ENCODE measurements around the gene ZCCHC12. TPM values are rescaled to one million over a fixed set of nuclear protein-coding genes. Genes with fewer than 3 reads are reported as not detected.
"Not testable (repeated sequence)": the region's sequence is repeated elsewhere in the genome, so short reads cannot be mapped to it uniquely, and the experiment has no call there.

ZCCHC12 gene
- total RNA-seq, 1 experiment from 2014 or later, result 1.2 TPM

DNA sequence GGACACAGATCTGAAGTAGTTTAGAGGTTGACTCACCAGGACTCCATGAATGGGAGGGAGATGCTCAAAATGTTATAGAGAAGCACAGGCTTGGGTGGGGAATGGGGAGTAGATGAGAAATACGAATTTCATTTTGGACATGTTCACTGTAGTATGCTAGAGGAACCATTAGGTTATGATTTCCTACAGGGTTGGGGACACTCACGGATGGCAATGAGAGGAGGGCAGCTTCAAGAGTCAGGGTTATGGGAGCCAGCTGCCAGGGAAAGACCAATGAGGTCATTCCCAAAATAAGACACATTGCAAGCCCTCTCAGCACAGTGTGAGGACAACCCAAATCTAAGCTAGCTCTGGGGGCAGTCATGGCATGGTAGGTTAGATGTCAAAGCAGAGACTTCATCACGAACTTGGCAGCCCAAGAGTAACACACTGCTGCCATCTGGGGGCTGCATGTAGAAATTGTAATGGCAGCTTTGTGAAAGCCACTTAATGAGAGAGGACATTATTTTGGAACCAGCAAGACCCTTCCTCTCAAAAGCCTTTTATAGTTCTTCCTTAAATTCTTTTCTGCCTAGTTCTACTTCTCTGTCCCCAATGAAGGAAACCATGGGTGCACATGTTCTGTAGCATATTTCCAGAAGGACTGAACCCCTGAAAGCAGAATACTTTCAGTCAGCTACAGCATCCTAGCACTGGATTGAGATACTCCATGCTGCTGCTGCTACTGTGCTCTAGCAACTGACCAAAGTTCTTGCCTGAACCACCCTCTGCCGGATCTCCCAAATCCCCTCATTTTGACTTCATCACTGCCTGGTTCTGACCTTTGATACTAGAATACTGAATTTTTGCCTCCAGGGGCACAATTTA, 16.2 kb upstream of the ZCCHC12 start:
- no peaks in the 10 kb centered on the region for H3K4me1 ChIP-seq (ENCODE audit: insufficient read depth, low read length, poor library complexity, severe bottlenecking)
- CTCF ChIA-PET, result interaction anchor here (1.1 to 1.3 kb wide), 3 partner anchors 163 to 181 kb away, joined by 3 to 4 read pairs (median 4); no protein-coding TSS in a partner anchor
- no TSS peak for BruUV-seq (replicated peaks)
- no peaks in the 10 kb centered on the region for H3K27me3 ChIP-seq (replicated peaks; ENCODE audit: insufficient read depth, low read depth, low read length, poor library complexity)
- H3K36me3 ChIP-seq (ENCODE audit: insufficient read depth, low read length, poor library complexity, severe bottlenecking), result no peaks in the 10 kb centered on the region
- H3K9me3 ChIP-seq (ENCODE audit: low read depth, low read length, poor library complexity, severe bottlenecking), result no peaks in the 10 kb centered on the region
- TF ChIP-seq, protein P1, sequence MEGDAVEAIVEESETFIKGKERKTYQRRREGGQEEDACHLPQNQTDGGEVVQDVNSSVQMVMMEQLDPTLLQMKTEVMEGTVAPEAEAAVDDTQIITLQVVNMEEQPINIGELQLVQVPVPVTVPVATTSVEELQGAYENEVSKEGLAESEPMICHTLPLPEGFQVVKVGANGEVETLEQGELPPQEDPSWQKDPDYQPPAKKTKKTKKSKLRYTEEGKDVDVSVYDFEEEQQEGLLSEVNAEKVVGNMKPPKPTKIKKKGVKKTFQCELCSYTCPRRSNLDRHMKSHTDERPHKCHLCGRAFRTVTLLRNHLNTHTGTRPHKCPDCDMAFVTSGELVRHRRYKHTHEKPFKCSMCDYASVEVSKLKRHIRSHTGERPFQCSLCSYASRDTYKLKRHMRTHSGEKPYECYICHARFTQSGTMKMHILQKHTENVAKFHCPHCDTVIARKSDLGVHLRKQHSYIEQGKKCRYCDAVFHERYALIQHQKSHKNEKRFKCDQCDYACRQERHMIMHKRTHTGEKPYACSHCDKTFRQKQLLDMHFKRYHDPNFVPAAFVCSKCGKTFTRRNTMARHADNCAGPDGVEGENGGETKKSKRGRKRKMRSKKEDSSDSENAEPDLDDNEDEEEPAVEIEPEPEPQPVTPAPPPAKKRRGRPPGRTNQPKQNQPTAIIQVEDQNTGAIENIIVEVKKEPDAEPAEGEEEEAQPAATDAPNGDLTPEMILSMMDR (conservative IDR thresholded peaks at IDR 0.05; ENCODE audit: low read depth, low read length), result peak; percentile 70
- TF ChIP-seq EZH2 (IDR thresholded peaks at IDR 0.05; ENCODE audit: borderline replicate concordance, low read depth, low read length, poor library complexity, severe bottlenecking), result no peak
- peak; percentile 65 for DNase-seq (ENCODE audit: low spot score)
- intact Hi-C loops (cut with micrococcal nuclease; ENCODE audit: unreplicated experiment), result loop anchor here (1.0 to 5.0 kb wide), 3 partner anchors 45 to 203 kb away; no protein-coding TSS in a partner anchor
- no peak overlapping the region for H3K27ac ChIP-seq (ENCODE audit: low read depth, low read length, poor library complexity, severe bottlenecking)
- POLR2A ChIA-PET (ENCODE audit: low non-redundant PET), result no interaction called here
- no peak overlapping the region for H3K4me3 ChIP-seq (ENCODE audit: low read depth, low read length, poor library complexity, severe bottlenecking)

DNA sequence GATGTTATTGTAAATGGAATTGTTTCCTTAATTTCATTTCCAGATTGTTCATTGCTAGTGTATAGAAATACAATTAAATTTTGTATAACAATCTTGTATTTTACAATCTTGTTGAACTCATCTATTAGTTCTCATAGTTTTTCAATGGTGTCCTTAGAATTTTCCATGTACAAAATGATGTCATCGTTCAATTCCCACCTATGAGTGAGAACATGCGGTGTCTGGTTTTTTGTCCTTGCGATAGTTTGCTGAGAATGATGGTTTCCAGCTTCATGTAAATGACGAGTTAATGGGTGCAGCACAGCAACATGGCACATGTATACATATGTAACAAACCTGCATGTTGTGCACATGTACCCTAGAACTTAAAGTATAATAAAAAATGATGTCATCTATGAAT, 6.4 kb upstream of the ZCCHC12 start:
- CTCF ChIA-PET; BruUV-seq (replicated peaks); H3K4me1 ChIP-seq (ENCODE audit: insufficient read depth, low read length, poor library complexity, severe bottlenecking); H3K27me3 ChIP-seq (replicated peaks; ENCODE audit: insufficient read depth, low read depth, low read length, poor library complexity); H3K9me3 ChIP-seq (ENCODE audit: low read depth, low read length, poor library complexity, severe bottlenecking); H3K4me3 ChIP-seq (ENCODE audit: low read depth, low read length, poor library complexity, severe bottlenecking); H3K36me3 ChIP-seq (ENCODE audit: insufficient read depth, low read length, poor library complexity, severe bottlenecking); H3K27ac ChIP-seq (ENCODE audit: low read depth, low read length, poor library complexity, severe bottlenecking); DNase-seq (ENCODE audit: low spot score); POLR2A ChIA-PET (ENCODE audit: low non-redundant PET); intact Hi-C loops (cut with micrococcal nuclease; ENCODE audit: unreplicated experiment): not testable (repeated sequence)

DNA sequence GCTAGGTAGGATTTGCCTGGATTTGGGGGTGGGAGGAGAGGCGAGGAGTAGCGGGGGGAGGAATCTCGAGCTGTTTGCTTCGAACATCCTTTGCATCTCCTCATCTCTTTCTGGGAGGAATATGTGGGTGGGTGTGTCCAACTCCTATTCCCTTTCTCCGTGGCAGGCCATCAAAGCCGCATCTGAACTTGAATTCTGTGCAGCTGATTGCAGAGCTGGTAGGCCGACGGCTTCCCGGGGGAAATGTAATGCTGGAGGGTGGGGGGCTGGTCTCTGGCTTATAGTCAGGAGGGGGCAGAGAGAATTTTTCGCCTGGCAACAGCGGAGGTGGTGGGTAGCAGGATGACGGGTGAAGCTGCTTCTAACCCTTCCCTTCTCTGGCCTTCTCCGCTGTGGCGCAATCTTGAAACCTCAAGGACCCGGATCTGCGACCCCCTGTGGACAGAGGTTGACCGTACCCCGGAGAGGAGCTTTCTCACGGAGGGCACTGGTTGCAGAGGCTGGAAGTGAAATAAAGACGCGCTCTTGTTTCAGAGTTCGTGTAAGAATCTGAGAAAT, 628 bp downstream of the ZCCHC12 start:
- ChIA-PET POLR2A (ENCODE audit: low non-redundant PET) (no interaction called here), CTCF (no interaction called here)
- H3K36me3 ChIP-seq (ENCODE audit: insufficient read depth, low read length, poor library complexity, severe bottlenecking), result no peaks in the 10 kb centered on the region
- no peak for DNase-seq (ENCODE audit: low spot score)
- BruUV-seq (replicated peaks), result no TSS peak
- intact Hi-C loops (cut with micrococcal nuclease; ENCODE audit: unreplicated experiment), result no loop called here
- no peaks in the 10 kb centered on the region for H3K4me1 ChIP-seq (ENCODE audit: insufficient read depth, low read length, poor library complexity, severe bottlenecking)
- TF ChIP-seq, protein P1 (conservative IDR thresholded peaks at IDR 0.05; ENCODE audit: low read depth, low read length), result no peak
- TF ChIP-seq EZH2 (IDR thresholded peaks at IDR 0.05; ENCODE audit: borderline replicate concordance, low read depth, low read length, poor library complexity, severe bottlenecking), result no peak
- peak overlapping the region; percentile 36 for H3K4me3 ChIP-seq (ENCODE audit: low read depth, low read length, poor library complexity, severe bottlenecking)
- peaks cover under 1% of the 10 kb centered on the region for H3K27me3 ChIP-seq (replicated peaks; ENCODE audit: insufficient read depth, low read depth, low read length, poor library complexity)
- H3K9me3 ChIP-seq (ENCODE audit: low read depth, low read length, poor library complexity, severe bottlenecking), result peaks cover 4% of the 10 kb centered on the region
- H3K27ac ChIP-seq (ENCODE audit: low read depth, low read length, poor library complexity, severe bottlenecking), result no peak overlapping the region

Data from A673 (cell line).